ENCODE data around the gene HES2. TPM values are rescaled to one million over a fixed set of nuclear protein-coding genes. Genes with fewer than 3 reads are reported as not detected.

Gene HES2
- total and polyA plus RNA-seq, 2 of the 4 experiments (the other 2 are of a cell fraction) = not detected

- H3K18ac ChIP-seq (ENCODE audit: low read depth, low read length) = no peak overlapping the region
- no peak overlapping the region for H4K91ac ChIP-seq (ENCODE audit: insufficient read depth, low read depth, low read length)
- no peaks in the 10 kb centered on the region for H3K36me3 ChIP-seq (ENCODE audit: control insufficient read depth, insufficient read depth, low read length)
- no peak overlapping the region for H2BK5ac ChIP-seq (ENCODE audit: low read depth, low read length, poor library complexity, severe bottlenecking)
- no peak overlapping the region for H2BK120ac ChIP-seq (ENCODE audit: low read depth, low read length)
- no peaks in the 10 kb centered on the region for H3K9me3 ChIP-seq (ENCODE audit: control insufficient read depth, insufficient read depth, low read length)
- ATAC-seq (ENCODE audit: low read depth) (no peak), DNase-seq (no peak)
- CTCF ChIA-PET = no interaction called here
- no peak overlapping the region for H2AK5ac ChIP-seq (ENCODE audit: low read depth, low read length)
- H3K27me3 ChIP-seq (ENCODE audit: control insufficient read depth, insufficient read depth, low read length) = peaks cover 41% of the 10 kb centered on the region
- intact Hi-C loops (cut with micrococcal nuclease) (loop anchor here (5.0 kb wide), 2 partner anchors 73 to 88 kb away; no protein-coding TSS in a partner anchor), dilution Hi-C loops (cut with HindIII; ENCODE audit: low sequenced_read_pairs, unreplicated experiment) (no loop called here), in situ Hi-C loops (cut with MboI; ENCODE audit: low sequenced_read_pairs) (no loop called here)
- no peak overlapping the region for H4K8ac ChIP-seq (ENCODE audit: low read depth in 2 of 2, low read length in 2 of 2)
- no peak overlapping the region for H3K4ac ChIP-seq (ENCODE audit: low read depth, low read length)
- H2AK9ac ChIP-seq (replicated peaks; ENCODE audit: low read depth, low read length, poor library complexity) = no peak overlapping the region
- no peak overlapping the region for H3K4me3 ChIP-seq (ENCODE audit: insufficient read depth, low read depth, low read length)
- no peak overlapping the region for H2BK15ac ChIP-seq (ENCODE audit: low read depth, low read length)
- H3K9ac ChIP-seq (ENCODE audit: low read depth, low read length) = no peak overlapping the region
- H4K20me1 ChIP-seq (ENCODE audit: insufficient read depth, low read length) = no peaks in the 10 kb centered on the region; the same call in 1 of the 2 replicates
- no peak overlapping the region for H2AFZ ChIP-seq (replicated peaks; ENCODE audit: low read length, poor library complexity)
- no peak overlapping the region for H4K5ac ChIP-seq (ENCODE audit: low read depth, low read length)
- no peak overlapping the region for H3K4me2 ChIP-seq (ENCODE audit: low read depth, low read length)
- H3K79me1 ChIP-seq (ENCODE audit: low read depth in 1 of 2, low read length in 2 of 2) = no peaks in the 10 kb centered on the region
- H3K9me1 ChIP-seq (ENCODE audit: insufficient read depth, low read length) = no peaks in the 10 kb centered on the region
- no TSS peak for BruUV-seq (replicated peaks)
- POLR2A ChIA-PET (ENCODE audit: unreplicated experiment) = no interaction called here
- H3K14ac ChIP-seq (replicated peaks; ENCODE audit: low read depth, low read length) = no peak overlapping the region
- H3K56ac ChIP-seq (ENCODE audit: extremely low read depth, insufficient read depth, low read length) = no peak overlapping the region
- H3K27ac ChIP-seq (ENCODE audit: insufficient read depth, low read length) = no peak overlapping the region
- no peak for TF ChIP-seq BHLHE40 (IDR thresholded peaks at IDR 0.05; ENCODE audit: low read depth, low read length)
- TF ChIP-seq ELK1 (IDR thresholded peaks at IDR 0.05; ENCODE audit: borderline replicate concordance, low read depth, low read length) = no peak
- TF ChIP-seq MAZ (IDR thresholded peaks at IDR 0.05; ENCODE audit: borderline replicate concordance, low read depth, low read length) = no peak
- TF ChIP-seq FOS (IDR thresholded peaks at IDR 0.05; ENCODE audit: low read depth, low read length) = no peak
- no peak overlapping the region for H2BK20ac ChIP-seq (ENCODE audit: low read depth, low read length)
- peaks cover under 1% of the 10 kb centered on the region; the same call in 1 of the 2 replicates for H3K4me1 ChIP-seq (ENCODE audit: control insufficient read depth, insufficient read depth, low read length)
- no peak overlapping the region for H3K23ac ChIP-seq (ENCODE audit: low read depth, low read length)
- WGBS, 2 experiments (ENCODE audit: extremely low coverage in 2 of 2, insufficient read length in 1 of 2) = no CpG with 5 or more reads among the region's 3 CpGs
Measured at GRCh38 chr1:6435547-6435946, 15.8 kb upstream of the HES2 start.
